GM19238 (cell line): Measurements from ENCODE around the gene GOLGA6L4.
"Not testable (repeated sequence)": the region's sequence is repeated elsewhere in the genome, so short reads cannot be mapped to it uniquely, and the experiment has no call there.

Experiments
- DNase-seq: peaks from one replicate; pipeline ENCODE4 v3.0.0; 2011; ENCODE audit warnings: low spot score; ENCODE audit not compliant: insufficient read length

GOLGA6L4 gene

GRCh38 chr15:84235573-84235972, at the start of gene GOLGA6L4:
Gene GOLGA6L4 (plus strand): TSS chr15:84235773. CDS start chr15:84235835, 62 bp downstream.
- not testable (repeated sequence) for DNase-seq

- DNase-seq = not testable (repeated sequence)
These were observed 42.6 kb upstream of the GOLGA6L4 start for GRCh38 chr15:84192982-84193381.

- DNase-seq = not testable (repeated sequence)
These were observed 40.0 kb upstream of the GOLGA6L4 start for GRCh38 chr15:84195603-84196002.

- DNase-seq = not testable (repeated sequence)
These were observed 38.9 kb upstream of the GOLGA6L4 start for GRCh38 chr15:84196530-84197188.

- not testable (repeated sequence) for DNase-seq
These were observed 35.7 kb upstream of the GOLGA6L4 start for GRCh38 chr15:84199865-84200264.

- DNase-seq = not testable (repeated sequence)
These were observed 10.9 kb downstream of the GOLGA6L4 start for GRCh38 chr15:84246441-84246840.
